ENCODE results near the gene IL1R2. TPM values are rescaled to one million over a fixed set of nuclear protein-coding genes. Genes with fewer than 3 reads are reported as not detected.

The IL1R2 gene
- total and polyA plus RNA-seq, 2 of the 13 experiments (the other 11 are each of a cell fraction or from before 2014, with no cell fraction given), result 3.6 to 7.3 TPM

DNA sequence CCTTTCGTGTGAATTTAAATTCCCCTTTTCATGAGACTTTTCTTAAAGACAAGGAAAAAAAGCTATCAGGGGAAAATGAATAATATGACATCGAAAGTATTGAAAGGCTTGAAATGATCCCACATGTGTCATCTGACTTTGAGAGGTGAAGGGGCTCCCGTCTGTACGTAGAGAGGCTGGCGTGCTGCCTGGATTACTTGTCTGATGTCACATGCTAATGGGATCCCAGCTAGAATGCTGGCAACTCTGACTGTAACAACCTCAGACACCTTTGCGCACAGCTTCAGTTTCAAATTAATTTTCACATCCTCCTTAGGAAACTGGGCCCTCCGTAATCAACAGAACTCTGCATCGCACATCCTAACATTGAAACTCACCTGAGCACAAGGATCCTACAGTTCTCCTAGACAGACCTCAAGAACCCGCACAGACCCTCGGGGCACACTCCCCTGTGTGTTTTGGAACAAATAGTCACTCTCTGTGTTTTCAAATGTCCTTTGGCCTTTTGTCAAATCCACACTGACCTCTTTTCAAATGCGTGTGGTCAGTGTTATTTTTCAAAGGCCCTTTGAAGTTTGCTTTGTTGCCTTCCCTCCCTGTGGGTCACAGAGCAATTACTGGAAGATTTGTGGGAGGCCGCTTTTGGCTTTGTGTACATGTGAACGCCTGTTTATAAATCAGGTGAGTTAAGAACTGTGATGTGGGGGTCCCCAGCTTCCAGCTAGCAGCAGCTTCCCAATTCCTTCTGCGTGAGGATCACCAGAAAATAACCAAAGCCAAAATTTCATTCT lies 65.9 kb downstream of the IL1R2 start (continued):
- TF ChIP-seq BRCA1 (CRISPR knock-in tag; IDR thresholded peaks at IDR 0.05), result 0 out of 2 replicates have a peak, but pooled peaks have one; percentile 56
- no peak; the same call in 1 of the 2 replicates for TF ChIP-seq ZNF460 (CRISPR knock-in tag; IDR thresholded peaks at IDR 0.05; ENCODE audit: borderline replicate concordance)
- TF ChIP-seq ZNF788 (CRISPR knock-in tag; IDR thresholded peaks at IDR 0.05; ENCODE audit: borderline replicate concordance), result peak; percentile 83
- TF ChIP-seq SRSF9 (IDR thresholded peaks at IDR 0.05; ENCODE audit: borderline replicate concordance, insufficient read depth, low read depth, low read length, poor library complexity, severe bottlenecking), result no peak
- peak; percentile 93 for TF ChIP-seq SAP130 (CRISPR knock-in tag; IDR thresholded peaks at IDR 0.05; ENCODE audit: low read depth)
- TF ChIP-seq ZNF20 (CRISPR knock-in tag; IDR thresholded peaks at IDR 0.05), result no peak
- no peak for TF ChIP-seq ZFP36 (IDR thresholded peaks at IDR 0.05; ENCODE audit: borderline replicate concordance, low read depth, low read length, partially characterized antibody)
- TF ChIP-seq, protein P1, sequence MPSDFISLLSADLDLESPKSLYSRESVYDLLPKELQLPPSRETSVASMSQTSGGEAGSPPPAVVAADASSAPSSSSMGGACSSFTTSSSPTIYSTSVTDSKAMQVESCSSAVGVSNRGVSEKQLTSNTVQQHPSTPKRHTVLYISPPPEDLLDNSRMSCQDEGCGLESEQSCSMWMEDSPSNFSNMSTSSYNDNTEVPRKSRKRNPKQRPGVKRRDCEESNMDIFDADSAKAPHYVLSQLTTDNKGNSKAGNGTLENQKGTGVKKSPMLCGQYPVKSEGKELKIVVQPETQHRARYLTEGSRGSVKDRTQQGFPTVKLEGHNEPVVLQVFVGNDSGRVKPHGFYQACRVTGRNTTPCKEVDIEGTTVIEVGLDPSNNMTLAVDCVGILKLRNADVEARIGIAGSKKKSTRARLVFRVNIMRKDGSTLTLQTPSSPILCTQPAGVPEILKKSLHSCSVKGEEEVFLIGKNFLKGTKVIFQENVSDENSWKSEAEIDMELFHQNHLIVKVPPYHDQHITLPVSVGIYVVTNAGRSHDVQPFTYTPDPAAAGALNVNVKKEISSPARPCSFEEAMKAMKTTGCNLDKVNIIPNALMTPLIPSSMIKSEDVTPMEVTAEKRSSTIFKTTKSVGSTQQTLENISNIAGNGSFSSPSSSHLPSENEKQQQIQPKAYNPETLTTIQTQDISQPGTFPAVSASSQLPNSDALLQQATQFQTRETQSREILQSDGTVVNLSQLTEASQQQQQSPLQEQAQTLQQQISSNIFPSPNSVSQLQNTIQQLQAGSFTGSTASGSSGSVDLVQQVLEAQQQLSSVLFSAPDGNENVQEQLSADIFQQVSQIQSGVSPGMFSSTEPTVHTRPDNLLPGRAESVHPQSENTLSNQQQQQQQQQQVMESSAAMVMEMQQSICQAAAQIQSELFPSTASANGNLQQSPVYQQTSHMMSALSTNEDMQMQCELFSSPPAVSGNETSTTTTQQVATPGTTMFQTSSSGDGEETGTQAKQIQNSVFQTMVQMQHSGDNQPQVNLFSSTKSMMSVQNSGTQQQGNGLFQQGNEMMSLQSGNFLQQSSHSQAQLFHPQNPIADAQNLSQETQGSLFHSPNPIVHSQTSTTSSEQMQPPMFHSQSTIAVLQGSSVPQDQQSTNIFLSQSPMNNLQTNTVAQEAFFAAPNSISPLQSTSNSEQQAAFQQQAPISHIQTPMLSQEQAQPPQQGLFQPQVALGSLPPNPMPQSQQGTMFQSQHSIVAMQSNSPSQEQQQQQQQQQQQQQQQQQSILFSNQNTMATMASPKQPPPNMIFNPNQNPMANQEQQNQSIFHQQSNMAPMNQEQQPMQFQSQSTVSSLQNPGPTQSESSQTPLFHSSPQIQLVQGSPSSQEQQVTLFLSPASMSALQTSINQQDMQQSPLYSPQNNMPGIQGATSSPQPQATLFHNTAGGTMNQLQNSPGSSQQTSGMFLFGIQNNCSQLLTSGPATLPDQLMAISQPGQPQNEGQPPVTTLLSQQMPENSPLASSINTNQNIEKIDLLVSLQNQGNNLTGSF (CRISPR knock-in tag; IDR thresholded peaks at IDR 0.05), result no peak
- TF ChIP-seq GATAD2A (CRISPR knock-in tag; IDR thresholded peaks at IDR 0.05), result peak; percentile 99
- peak; percentile 66; the same call in 1 of the 2 replicates for TF ChIP-seq KAT7 (CRISPR knock-in tag; IDR thresholded peaks at IDR 0.05; ENCODE audit: borderline replicate concordance)
- no peak for TF ChIP-seq PRPF4 (IDR thresholded peaks at IDR 0.05; ENCODE audit: low read depth, low read length, poor library complexity, severe bottlenecking)
- TF ChIP-seq ZNF143 (CRISPR knock-in tag; IDR thresholded peaks at IDR 0.05), result no peak
- peak; percentile 90 for TF ChIP-seq ZMYM4 (CRISPR knock-in tag; IDR thresholded peaks at IDR 0.05)
- no peak; the same call in 1 of the 2 replicates for TF ChIP-seq ZNF615 (CRISPR knock-in tag; IDR thresholded peaks at IDR 0.05; ENCODE audit: borderline replicate concordance)
- TF ChIP-seq RELA (CRISPR knock-in tag; IDR thresholded peaks at IDR 0.05), result peak; percentile 76
- TF ChIP-seq ZMYM2 (CRISPR knock-in tag; IDR thresholded peaks at IDR 0.05), result peak; percentile 68; the same call in 1 of the 2 replicates
- TF ChIP-seq ZBTB20 (CRISPR knock-in tag; IDR thresholded peaks at IDR 0.05; ENCODE audit: borderline replicate concordance, low read depth), result peak; percentile 74; the same call in 1 of the 2 replicates
- no peak for TF ChIP-seq HNRNPLL (IDR thresholded peaks at IDR 0.05; ENCODE audit: low read depth, low read length, poor library complexity, severe bottlenecking)
- TF ChIP-seq MATR3 (CRISPR knock-in tag; IDR thresholded peaks at IDR 0.05), result no peak
- TF ChIP-seq, protein P2, sequence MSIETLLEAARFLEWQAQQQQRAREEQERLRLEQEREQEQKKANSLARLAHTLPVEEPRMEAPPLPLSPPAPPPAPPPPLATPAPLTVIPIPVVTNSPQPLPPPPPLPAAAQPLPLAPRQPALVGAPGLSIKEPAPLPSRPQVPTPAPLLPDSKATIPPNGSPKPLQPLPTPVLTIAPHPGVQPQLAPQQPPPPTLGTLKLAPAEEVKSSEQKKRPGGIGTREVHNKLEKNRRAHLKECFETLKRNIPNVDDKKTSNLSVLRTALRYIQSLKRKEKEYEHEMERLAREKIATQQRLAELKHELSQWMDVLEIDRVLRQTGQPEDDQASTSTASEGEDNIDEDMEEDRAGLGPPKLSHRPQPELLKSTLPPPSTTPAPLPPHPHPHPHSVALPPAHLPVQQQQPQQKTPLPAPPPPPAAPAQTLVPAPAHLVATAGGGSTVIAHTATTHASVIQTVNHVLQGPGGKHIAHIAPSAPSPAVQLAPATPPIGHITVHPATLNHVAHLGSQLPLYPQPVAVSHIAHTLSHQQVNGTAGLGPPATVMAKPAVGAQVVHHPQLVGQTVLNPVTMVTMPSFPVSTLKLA (IDR thresholded peaks at IDR 0.05), result peak; percentile 50
- TF ChIP-seq ZNF441 (CRISPR knock-in tag; IDR thresholded peaks at IDR 0.05; ENCODE audit: borderline replicate concordance), result peak; percentile 76; the same call in 1 of the 2 replicates
- peak; percentile 82; the same call in 1 of the 2 replicates for TF ChIP-seq ZNF317 (CRISPR knock-in tag; IDR thresholded peaks at IDR 0.05)
